ENCODE results near the gene MAPK14.

GRCh38 chr6:36150283-36150682 is 122.7 kb downstream of the MAPK14 start:
- TF ChIP-seq CTCF (IDR thresholded peaks at IDR 0.05; ENCODE audit: insufficient read depth, low read length): no peak
- no peak for TF ChIP-seq POLR2AphosphoS5 (IDR thresholded peaks at IDR 0.05; ENCODE audit: low read depth)
- TF ChIP-seq SPI1 (IDR thresholded peaks at IDR 0.05; ENCODE audit: borderline replicate concordance, low read depth): no peak
- no peak for TF ChIP-seq REST (IDR thresholded peaks at IDR 0.05; ENCODE audit: insufficient replicate concordance, low read depth)
